Stimulated activated CD4-positive, alpha-beta T cell treated with anti-CD3 and anti-CD28 coated beads, Interleukin-1b, Interleukin-23, amount 100 ng/mL, for 48 hours (primary cell): Measurements from ENCODE around the gene PHLDA1.

Experiments used
- DNase-seq: peaks from one replicate; pipeline ENCODE4 v3.0.0-alpha.2; 2020

The PHLDA1 gene

DNA sequence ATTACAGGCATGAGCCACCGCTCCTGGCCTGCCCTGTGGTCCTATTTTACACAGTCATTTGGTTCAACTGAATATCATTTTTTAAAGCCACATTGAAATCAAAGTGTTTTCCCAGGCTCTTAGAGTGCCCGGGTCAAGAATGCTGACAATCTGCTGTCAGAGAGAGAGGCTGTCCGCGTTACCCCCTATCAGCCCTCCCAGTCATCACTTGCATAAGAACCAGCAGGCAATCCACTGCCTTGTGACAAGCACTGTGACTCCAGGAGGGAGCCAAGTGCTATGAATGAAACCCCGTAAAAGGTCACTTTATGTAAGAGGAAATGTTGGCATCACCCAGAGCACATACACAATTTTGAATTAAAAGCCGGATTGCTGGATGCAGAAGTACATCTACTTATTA is 13.5 kb downstream of the PHLDA1 start:
- no peak for DNase-seq

DNA sequence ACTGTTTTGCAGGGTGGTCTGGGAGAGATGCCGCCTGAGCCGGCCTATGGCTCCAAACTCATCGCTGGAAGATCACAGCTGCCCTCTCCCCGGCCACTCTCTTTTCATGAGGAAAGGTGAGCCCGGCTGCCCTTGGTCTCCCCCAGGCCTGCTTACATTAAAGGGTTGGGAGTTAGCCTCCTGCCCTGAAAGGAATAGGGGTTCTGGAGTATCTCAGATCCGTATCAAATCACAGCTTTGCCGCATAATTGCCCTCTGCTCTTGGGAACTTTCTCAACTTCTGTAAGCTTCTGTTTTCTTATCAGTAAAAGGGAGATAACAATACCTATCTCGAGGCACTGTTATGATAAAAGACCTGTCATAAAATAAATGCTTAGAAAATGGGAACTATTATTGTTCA is 17.6 kb downstream of the PHLDA1 start:
- no peak for DNase-seq

DNA sequence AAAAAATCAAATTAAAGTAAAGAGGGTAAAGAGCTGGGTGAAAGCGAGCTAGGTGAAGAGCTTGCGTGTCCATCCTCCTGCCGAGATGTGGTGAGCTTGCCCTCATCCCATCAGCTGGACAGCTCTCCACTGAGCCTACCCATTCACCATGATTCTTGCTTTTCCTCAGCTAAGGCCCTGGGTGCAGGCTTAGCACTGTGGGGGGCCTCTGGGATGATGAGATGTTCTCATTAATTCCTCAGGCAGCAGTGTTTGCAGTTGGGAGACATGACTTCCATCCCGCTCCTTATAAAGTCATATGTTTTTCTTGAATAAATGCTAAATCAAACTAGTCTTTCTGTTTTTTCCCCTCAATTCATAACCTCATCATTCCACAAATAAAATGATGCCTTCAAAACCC is 18.0 kb downstream of the PHLDA1 start:
- DNase-seq = no peak

DNA sequence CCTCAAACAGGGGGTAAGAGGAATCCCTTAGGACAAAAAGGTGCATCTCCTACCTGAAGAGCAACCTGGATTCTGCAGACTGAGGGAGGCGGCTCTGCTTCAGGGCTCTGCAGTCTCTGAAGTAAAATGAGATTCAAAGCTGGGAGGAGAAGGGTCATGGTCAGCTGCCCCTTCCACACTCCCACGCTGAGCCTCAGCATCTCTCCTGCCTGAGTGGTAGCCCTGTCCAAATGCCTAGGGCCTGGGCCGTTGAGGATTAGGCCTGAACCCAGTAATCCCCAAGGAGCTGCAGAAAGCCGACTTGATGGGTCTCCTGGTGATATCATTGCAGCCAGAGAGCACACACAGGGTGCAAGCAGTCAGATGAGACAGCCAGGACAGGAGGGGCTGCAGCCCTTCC is 18.9 kb downstream of the PHLDA1 start:
- no peak for DNase-seq

DNA sequence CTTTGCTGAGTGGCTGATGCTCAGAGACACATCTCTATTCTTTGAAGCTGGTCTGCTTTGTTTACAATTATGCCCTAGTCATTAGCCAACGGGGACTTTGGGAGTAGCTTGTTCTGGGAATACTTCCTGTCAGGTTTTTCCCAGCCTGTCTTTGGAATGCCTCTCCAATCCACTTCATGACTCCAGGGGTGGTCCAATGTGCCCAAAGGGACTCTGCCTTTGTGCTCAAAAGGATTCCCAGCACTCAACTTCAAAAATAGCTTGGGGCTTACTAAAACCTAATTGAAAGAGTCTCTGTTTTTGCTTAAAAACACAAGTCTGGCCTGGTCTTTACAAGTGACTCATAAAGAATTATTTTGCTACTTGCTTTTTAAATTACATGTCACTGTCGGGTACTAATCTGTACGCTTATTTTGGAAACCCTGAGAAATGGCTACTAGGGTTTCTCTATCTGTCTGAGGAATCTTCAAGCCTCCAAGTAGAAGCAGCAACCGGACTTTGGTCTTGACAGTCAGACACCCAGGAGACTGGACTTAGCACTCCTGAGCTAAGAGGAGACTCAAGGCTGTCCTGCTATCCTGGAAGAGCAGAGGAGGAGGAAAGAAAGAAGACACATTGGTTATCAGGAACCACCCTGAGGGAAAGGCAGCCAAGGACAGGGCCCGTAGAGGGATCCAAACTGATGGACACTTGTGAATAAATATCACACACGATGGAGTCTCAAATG is 20.7 kb downstream of the PHLDA1 start:
- no peak for DNase-seq

DNA sequence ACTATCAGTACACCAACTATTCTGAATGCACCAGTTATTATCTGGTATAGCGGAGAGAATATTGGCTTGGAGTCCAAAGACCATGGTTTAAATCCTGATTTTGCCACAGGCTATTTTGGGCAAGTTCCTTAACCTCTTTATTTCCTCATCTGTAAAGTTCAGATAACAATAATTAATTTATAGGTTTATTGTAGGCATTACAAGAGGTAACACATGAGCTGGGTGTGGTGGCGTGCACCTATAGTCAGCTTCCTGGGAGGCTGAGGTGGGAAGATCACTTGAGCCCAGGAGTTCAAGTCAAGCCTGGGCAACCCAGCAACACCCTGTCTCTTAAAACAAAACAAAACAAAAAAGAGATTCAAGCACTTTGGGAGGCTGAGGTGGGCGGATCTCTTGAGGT is 23.1 kb downstream of the PHLDA1 start:
- DNase-seq = no peak

DNA sequence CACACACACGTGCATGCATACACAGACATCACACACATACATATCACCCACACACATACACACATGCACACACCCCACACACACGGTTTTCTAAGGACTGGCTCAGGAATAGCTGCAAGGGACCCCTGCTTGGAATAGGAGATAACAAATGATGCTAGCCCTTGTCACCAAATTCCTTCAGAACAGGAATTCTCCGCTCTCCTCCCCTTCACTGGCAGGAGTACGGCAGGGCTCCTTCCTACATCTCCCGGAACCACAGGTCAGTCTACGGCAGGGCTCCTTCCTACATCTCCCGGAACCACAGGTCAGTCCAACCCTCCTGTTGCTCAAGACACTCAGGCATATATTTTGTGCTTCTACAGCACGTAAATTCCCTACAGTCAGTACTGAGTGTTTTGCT is 23.9 kb downstream of the PHLDA1 start:
- DNase-seq = no peak

DNA sequence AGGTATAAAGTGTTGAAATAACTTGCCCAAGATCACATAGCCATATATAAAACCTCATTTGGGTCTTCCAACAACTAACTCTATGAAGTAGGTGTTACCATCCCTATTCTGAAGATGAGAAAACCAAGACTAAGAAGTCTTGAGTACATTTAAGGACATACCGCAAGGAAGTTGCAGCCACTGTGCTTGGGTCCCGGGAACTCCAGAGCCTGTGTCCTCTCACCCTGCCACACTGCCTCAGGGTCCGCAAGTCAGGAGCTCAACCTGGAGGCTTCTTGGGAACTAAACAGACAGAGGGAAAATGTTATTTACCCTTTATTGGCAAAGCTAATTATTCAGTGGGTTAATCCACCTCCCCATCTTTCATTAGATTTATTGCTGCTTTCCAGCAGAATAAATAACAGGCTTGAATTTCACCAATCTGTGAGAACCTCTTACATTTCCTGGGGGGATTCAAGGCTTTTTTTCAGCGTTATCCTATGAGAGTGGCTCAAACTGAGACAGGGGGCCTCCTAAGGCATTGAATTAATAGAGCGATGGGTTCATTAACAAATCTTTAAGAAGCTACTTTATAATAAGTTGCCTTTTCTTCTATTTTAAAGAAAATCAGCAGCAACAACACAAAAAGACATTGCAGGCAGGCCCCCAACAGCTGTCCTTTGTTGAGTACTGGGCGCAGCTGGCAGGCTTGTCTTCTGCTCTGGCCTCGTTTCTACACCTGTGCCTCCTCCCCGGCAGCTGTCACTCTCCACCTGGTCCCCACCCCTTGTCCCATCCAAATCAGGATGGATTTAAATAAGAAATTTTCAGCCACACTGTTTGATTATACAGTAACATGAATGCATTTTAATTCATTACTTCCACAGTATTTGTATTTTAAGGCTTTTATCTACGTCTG is 25.3 kb downstream of the PHLDA1 start:
- no peak for DNase-seq

DNA sequence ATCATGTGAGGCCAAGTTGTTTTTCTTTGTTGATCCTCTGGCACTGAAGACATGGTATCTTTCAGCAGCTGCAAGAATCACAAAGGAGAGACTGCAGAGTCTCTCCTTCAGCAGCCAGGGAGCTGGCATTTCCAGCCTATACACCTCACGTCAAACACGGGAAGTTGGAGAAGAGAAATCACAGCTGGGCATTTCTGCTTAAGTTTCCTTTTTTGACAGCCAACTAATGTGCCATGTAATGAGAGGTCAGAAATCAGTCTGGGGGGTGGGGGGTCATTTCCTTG is 28.3 kb downstream of the PHLDA1 start:
- no peak for DNase-seq

DNA sequence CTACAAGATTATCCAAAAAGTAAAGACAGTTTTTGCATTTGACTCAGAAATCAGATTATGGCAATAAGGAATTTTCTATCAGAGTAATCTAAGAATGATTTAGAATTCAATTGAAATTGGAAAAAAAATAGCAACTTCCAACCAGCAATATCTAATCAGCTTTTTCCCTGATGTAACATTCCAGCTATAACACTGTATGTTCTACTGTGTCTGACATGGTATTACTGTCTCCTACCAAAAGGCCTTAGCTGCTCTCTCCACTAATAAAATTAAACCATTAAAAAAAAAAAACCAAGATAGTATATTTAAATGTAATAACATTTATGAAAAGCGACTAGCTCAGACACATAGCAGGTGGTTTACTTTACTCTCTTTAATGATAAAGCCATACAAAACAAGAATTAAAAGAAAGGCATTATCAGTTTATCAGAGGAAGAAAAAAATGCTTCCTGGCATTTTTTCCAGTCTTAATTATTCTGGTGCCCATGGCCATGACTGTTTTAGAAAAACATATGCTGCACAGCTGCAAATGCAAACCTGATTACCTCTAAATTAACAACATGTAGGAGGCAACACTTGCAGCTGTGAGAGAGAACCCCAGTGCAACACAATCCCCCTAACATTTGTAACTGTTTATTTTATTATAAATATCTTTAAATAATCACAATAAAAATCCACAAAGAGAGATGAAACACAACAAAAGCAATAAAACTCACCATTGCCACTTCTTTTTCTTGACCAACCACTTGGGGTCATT is 28.8 kb downstream of the PHLDA1 start:
- no peak for DNase-seq

DNA sequence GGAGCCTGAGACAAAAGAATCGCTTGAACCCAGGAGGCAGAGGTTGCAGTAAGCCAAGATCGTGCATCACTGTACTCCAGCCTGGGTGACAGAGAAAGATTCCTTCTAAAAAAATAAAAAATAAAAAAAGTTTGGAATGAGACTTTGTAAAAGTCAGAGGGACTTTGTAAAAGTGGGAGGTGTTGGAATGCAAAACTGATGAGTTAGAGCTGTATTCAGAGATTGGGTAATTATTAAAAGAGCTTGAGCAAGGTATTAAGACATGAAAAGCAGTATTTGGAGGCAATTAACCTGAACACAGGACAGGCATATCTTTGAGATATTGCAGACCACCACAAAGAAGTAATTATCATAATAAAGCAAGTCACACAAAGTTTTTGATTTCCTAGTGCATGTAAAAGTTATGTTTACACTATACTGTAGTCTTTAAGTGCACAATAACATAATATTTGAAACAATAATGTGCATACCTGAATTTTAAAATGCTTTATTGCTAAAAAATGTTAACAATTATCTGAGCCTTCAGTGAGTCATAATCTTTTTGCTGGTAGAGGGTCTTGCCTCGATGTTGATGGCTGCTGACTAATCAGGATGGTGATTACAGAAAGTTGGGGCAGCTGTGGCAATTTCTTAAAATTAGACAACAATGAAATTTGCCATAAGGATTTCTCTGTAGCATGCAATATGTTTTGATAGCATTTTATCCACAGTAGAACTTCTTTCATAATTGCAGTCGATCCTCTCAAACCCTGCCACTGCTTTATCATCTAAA is 33.1 kb downstream of the PHLDA1 start:
- no peak for DNase-seq

DNA sequence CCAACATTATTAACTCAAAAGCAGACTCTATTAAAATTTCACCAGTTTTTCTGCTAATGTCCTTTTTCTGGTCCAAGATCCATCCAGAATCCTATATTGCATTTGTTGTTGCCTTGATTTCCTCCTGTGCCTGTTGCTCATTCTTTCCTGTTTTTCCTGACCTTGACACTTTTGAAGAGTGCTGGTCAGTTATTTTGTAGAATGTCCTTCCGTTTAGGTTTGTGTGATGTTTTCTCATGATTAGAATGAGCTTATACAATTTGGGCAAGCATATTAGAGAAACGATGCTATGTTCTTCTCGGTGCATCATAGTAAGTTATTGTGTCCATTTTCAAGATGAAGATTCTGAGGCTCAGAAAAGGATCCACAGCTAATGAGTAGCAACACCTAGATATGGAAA is 33.9 kb downstream of the PHLDA1 start:
- no peak for DNase-seq

DNA sequence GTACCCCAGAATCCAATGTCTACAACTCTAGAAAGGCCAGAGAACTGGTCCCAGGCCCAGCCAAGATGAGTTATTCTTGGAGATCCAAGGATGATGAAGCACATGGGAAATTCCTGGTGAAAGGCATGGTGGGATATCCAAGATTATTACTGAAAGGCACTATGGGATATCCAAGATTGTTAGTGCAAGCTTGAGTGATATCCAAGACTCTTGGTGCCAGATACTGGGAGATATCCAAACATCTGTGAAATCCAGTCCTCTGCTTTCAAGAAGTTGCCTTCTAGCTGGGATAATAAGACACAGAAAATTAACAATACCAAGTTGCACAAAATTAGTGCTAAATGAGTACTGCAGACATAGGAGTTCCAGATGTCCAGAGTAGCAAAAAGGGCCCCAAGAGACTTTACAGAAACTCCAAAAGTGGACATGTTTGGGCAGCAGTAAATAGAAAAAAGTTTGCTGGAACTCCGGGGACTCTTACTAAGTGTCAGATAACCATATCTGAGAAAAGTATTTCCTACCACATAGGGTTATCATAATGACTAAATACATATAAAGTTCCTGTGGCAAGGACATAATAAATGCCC is 34.6 kb downstream of the PHLDA1 start:
- no peak for DNase-seq

DNA sequence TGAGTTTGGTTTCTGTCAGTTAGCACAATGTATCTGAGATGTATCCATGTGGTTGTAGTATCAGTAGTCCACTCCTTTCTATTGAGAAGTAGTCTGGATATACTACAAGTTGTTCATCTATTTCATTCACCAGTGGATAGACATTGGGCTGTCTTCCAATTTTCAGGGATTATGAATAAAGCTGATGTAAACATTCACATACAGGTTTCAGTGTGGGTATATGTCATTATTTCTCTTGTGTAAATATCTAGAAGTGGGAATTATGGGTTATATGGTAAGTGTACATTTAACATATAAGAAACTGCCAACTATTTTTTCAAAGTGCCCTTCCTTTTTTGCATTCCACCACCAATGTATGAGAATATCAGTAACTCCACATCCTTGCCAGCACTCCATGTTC is 35.9 kb downstream of the PHLDA1 start:
- no peak for DNase-seq

DNA sequence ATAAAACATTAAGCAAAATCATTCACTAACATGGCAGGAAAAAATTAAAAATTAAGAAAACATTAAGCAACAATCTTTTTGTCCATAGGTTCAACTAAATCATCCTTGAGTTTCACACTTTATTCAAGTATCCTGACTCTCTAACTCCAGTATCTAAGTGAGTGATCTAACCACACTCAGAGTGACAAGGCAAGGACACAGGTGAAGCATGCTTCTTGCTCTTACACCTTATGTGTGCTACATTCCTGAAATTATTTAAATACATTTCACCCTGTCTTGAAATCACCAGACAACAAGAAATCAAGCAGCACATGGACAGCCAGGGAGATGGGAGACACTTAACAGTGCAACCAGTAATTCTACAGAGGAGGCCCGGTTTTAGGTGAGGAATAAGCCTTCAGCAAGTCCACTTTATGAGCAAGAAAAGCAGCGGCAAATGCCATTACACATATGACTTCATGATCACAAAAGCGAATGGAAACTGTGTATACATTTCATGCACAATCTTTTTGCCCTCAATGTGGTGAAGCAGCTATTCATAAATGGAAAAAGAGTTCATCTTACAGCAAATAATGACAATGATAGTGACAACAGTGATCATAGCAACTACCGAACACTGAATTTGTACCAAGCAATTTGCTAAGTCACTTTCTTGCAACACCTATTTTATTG is 37.4 kb downstream of the PHLDA1 start:
- peak; percentile 31 for DNase-seq

DNA sequence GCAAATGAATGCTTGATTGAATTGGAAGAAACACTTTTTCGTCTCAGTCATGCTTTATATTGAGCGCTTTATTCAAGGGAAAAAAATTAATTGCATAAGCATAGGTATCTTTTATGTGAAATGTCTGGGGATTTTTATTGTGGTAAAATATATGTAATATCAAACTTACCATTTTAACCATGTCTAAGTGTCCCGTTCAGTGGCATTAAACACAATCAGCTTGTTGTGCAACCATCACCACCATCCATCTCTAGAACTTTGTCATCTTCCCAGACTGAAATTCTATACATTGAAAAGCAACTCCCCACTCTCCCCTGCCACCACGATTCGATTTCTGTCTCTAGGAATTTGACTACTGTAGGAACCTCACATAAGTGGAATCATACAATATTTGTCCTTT is 39.8 kb downstream of the PHLDA1 start:
- no peak for DNase-seq

DNA sequence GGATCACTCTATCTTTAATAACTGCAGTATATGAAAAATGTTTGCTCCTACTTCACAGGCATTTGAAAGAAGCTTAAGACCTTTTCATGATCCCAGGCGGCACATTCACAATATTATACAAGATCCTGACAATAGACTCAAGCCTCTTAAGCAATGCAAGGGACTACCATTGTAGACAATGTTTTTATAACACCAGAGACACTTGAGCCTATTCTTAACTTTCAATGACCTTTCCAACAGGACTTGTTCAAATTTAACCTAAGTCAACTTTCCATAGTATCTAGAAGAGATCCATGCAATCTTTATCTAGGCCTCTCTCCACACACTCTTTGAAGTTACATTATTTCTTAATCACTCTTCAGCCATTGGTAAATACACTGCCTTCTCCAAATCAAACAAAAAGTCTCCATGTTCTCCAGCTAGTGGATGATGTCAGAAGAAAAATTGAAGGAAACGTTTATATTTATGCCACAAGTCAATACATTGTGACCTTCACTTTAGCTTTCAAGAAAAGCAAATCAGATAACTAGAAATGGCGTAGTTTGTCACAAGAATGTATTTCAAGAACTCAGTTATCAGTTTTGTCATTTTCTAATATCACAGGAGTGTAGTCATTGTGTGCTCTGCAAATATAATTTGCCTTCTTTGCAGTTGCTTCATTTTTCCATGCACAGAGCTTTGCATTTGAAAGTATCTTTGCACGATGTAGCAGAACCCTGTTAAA is 41.2 kb downstream of the PHLDA1 start:
- no peak for DNase-seq

DNA sequence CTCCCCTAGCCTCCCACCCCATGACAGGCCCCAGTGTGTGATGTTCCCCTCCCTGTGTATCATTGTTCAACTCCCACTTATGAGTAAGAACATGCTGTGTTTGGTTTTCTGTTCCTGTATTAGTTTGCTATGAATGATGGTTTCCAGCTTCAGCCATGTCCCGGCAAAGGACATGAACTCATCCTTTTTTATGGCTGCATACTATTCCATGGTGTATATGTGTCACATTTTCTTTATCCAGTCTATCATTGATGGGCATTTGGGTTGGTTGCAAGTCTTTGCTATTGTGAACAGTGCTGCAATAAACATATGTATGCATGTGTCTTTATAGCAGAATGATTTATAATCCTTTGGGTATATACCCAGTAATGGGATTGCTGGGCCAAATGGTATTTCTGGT is 43.9 kb downstream of the PHLDA1 start:
- DNase-seq = peak; percentile 9

DNA sequence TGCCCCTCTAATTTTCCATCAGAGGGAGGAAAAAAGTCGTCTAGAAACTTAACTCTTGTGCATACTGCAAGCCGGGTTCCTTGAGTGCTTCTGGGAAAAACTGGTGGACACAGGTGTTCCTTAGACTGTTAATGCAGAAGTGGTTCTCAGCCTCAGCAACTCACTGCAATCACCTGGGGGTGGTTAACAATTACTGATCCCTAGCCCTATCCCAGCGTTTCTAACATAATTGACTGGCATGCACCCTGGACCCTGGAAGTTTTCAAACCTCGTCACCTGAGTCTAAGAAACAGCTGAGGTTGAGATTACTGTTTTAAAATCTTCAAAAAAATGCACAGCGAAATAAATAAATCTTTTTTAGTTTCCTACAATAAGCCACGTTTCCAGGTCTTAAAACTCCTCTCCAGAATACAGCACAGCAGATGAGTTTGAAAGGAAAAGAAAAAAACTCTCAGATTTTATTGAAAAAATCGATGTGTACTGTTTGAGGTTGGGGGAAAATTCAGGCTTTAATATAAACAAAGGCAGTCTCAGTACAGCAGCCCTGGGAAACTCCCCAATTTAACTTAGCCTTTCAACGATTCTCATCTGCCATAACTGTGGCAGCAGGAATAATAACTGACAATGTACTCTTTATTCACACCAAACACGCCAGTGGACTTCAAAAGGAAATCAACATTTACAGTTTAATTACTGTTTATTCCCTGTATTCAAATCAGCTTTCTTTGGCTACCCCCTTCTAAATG is 45.4 kb downstream of the PHLDA1 start:
- no peak for DNase-seq

DNA sequence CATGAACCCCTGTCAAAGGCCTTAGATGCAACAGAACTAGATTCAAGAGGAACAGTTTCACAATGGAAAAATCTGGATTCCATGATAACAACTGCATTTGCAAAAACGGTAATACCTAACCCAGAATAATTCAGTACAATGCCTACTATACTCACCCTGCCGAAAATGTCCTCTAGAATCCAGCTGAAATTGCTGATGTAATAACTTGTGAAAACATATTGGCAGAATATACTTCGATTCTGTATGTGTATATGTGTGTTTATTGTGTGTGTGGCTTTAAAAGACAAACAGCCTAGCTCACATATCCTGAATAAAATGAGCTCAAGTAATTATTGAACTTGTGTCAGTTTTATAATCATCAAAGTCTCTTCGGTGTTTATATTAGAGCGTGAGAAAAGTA is 46.0 kb downstream of the PHLDA1 start:
- no peak for DNase-seq
